SK-N-SH (cell line): ENCODE measurements around the gene GLG1. TPM values are rescaled to one million over a fixed set of nuclear protein-coding genes. Genes with fewer than 3 reads are reported as not detected.

Experiments used
- CTCF ChIA-PET: fragments of 300-600, 350-600 bp; formaldehyde crosslinking; extraction: SDS; loops from one replicate; lab custom pipeline; 2021; lab: Yijun Ruan, JAX
- POLR2A ChIA-PET: fragments of 350-600 bp; sonication (Branson Sonifier 250); formaldehyde crosslinking; extraction: SDS; loops from one replicate; lab custom pipeline; 2020; ENCODE audit warnings: antibody characterized with exemption, inconsistent platforms; lab: Yijun Ruan, JAX
- DNase-seq: peaks from one replicate; pipeline ENCODE4 v3.0.0; 2012
- H2AFZ ChIP-seq: fragments of 200-600 bp; sonication (generic); 2 replicates; pipeline ENCODE4 v1.8.1; 2016; ENCODE audit warnings: antibody characterized with exemption, mild to moderate bottlenecking, low read depth
- H3F3A ChIP-seq: fragments of 200-600 bp; sonication (generic); replicated peaks from 2 replicates; pipeline ENCODE3; 2016; ENCODE audit warnings: antibody characterized with exemption, mild to moderate bottlenecking; ENCODE audit not compliant: insufficient read depth
- H3K27ac ChIP-seq, 2 experiments: fragments of 200-500 bp in 1 of 2; fragments of 200-600 bp in 1 of 2; sonication (Bioruptor generic) in 1 of 2; sonication (generic), shearing (Covaris generic) in 1 of 2; 2 replicates each; pipeline versions ENCODE4 v1.5.1 to v1.6.1; 2014 to 2016; ENCODE audit warnings: low read depth in 2 of 2, inconsistent platforms in 1 of 2, low read length in 1 of 2, mild to moderate bottlenecking in 1 of 2, mixed read lengths in 1 of 2
- H3K27me3 ChIP-seq: fragments of 200-600 bp; sonication (generic), shearing (Covaris generic); 2 replicates; pipeline ENCODE4 v1.6.1; 2016; ENCODE audit warnings: mixed run types; ENCODE audit not compliant: insufficient read depth
- H3K36me3 ChIP-seq, 2 experiments: fragments of 200-500 bp in 1 of 2; fragments of 200-600 bp in 1 of 2; sonication (Bioruptor generic) in 1 of 2; sonication (generic) in 1 of 2; replicated peaks in 1 of 2; 2 replicates each; pipeline versions ENCODE3 to v1.5.1; 2014 to 2016; ENCODE audit warnings: low read length in 1 of 2, mild to moderate bottlenecking in 1 of 2; ENCODE audit not compliant: insufficient read depth in 2 of 2, control insufficient read depth in 1 of 2
- H3K4me1 ChIP-seq, 2 experiments: fragments of 200-500 bp in 1 of 2; fragments of 200-600 bp in 1 of 2; sonication (Bioruptor generic) in 1 of 2; sonication (generic), shearing (Covaris generic) in 1 of 2; 2 replicates each; pipeline versions ENCODE4 v1.5.1 to v1.6.1; 2014 to 2016; ENCODE audit warnings: low read depth in 1 of 2, low read length in 1 of 2, mixed run types in 1 of 2; ENCODE audit not compliant: insufficient read depth in 2 of 2, control insufficient read depth in 1 of 2
- H3K4me2 ChIP-seq: fragments of 200-600 bp; sonication (generic), shearing (Covaris generic); 2 replicates; pipeline ENCODE4 v1.6.1; 2017; ENCODE audit warnings: mixed run types
- H3K4me3 ChIP-seq, 2 experiments: fragments of 200-500 bp in 1 of 2; fragments of 200-600 bp in 1 of 2; sonication (Bioruptor generic) in 1 of 2; sonication (generic), shearing (Covaris generic) in 1 of 2; 2 replicates each; pipeline versions ENCODE4 v1.5.1 to v1.8.1; 2014 to 2016; ENCODE audit warnings: low read depth in 2 of 2, inconsistent platforms in 1 of 2, low read length in 1 of 2, mild to moderate bottlenecking in 1 of 2, mixed read lengths in 1 of 2, moderate library complexity in 1 of 2
- H3K79me2 ChIP-seq: fragments of 200-600 bp; sonication (generic); 2 replicates; pipeline ENCODE4 v1.8.1; 2017; ENCODE audit warnings: mild to moderate bottlenecking; ENCODE audit not compliant: insufficient read depth
- H3K9ac ChIP-seq: fragments of 200-600 bp; sonication (generic); 2 replicates; pipeline ENCODE4 v1.6.1; 2017; ENCODE audit warnings: mixed run types
- H3K9me2 ChIP-seq: fragments of 200-600 bp; sonication (generic); 2 replicates; pipeline ENCODE4 v1.6.1; 2017; ENCODE audit warnings: mixed run types
- H3K9me3 ChIP-seq: fragments of 200-600 bp; sonication (generic); 2 replicates; pipeline ENCODE4 v1.6.1; 2017; ENCODE audit warnings: mixed run types, mild to moderate bottlenecking, moderate library complexity
- H4K20me1 ChIP-seq: fragments of 200-600 bp; sonication (generic); 2 replicates; pipeline ENCODE4 v1.6.1; 2017; ENCODE audit warnings: mild to moderate bottlenecking, mixed run types; ENCODE audit not compliant: insufficient read depth
- ELF1 ChIP-seq: IDR thresholded peaks from 2 replicates; pipeline ENCODE4 v1.4.0; 2012
- EZH2phosphoT487 ChIP-seq: fragments of 200-600 bp; sonication (generic); IDR thresholded peaks from 2 replicates; pipeline ENCODE4 v1.6.1; 2017; ENCODE audit warnings: low read depth, mixed run types, mild to moderate bottlenecking, antibody characterized with exemption, moderate library complexity, borderline replicate concordance
- FOXJ3 ChIP-seq: sonication (generic); formaldehyde crosslinking; IDR thresholded peaks from 2 replicates; pipeline ENCODE4 v1.5.1; 2020; ENCODE audit warnings: mild to moderate bottlenecking, missing genetic modification reagents
- GATA2 ChIP-seq: sonication (generic); formaldehyde crosslinking; IDR thresholded peaks from 2 replicates; pipeline ENCODE4 v1.5.0; 2020; ENCODE audit warnings: mild to moderate bottlenecking, missing genetic modification reagents
- JUND ChIP-seq: IDR thresholded peaks from 2 replicates; pipeline ENCODE4 v1.4.0; 2012
- MXI1 ChIP-seq: IDR thresholded peaks from 2 replicates; pipeline ENCODE4 v1.6.1; 2012; ENCODE audit warnings: mild to moderate bottlenecking, low read depth, low read length, improper control_type of control experiment
- NRF1 ChIP-seq: IDR thresholded peaks from 2 replicates; pipeline ENCODE4 v1.6.1; 2012; ENCODE audit warnings: low read depth, mild to moderate bottlenecking, low read length
- RFX5 ChIP-seq: IDR thresholded peaks from 2 replicates; pipeline ENCODE4 v1.6.1; 2012; ENCODE audit warnings: mild to moderate bottlenecking, improper control_type of control experiment, low read length
- RXRA ChIP-seq: IDR thresholded peaks from 2 replicates; pipeline ENCODE4 v1.4.0; 2012; ENCODE audit warnings: low read depth, mild to moderate bottlenecking, borderline replicate concordance
- YY1 ChIP-seq: IDR thresholded peaks from 2 replicates; pipeline ENCODE4 v1.4.0; 2012; ENCODE audit warnings: low read depth, mild to moderate bottlenecking
- WGBS: methylation state at CpG from one replicate; pipeline ENCODE4 v1.1.6; 2017; ENCODE audit warnings: low lambda C conversion rate; 5-methylcytosine and 5-hydroxymethylcytosine counted together
- polyA plus RNA-seq, 3 experiments: library from polyadenylated mRNA; depleted of rRNA; stranded (reverse); fragments of >200 nt; gene quantifications; 2 replicates each; pipeline ENCODE4 v1.2.3, GENCODE V29; 2012
- TF ChIP-seq, protein P1 (sequence below): fragments of 150-350 bp; IDR thresholded peaks from 2 replicates; pipeline ENCODE4 v1.6.1; 2017; ENCODE audit warnings: antibody characterized with exemption, low read length, low read depth, borderline replicate concordance
- TF ChIP-seq, protein P2 (sequence below): IDR thresholded peaks from 2 replicates; pipeline ENCODE4 v1.6.1; 2012; ENCODE audit warnings: mild to moderate bottlenecking, low read depth, low read length, moderate library complexity
- TF ChIP-seq, protein P3 (sequence below): fragments of 200-600 bp; sonication (generic); IDR thresholded peaks from 2 replicates; pipeline ENCODE4 v1.6.1; 2017; ENCODE audit warnings: antibody characterized with exemption, mild to moderate bottlenecking, moderate library complexity
- TF ChIP-seq, protein P4 (sequence below): IDR thresholded peaks from 2 replicates; pipeline ENCODE4 v1.4.0; 2012; ENCODE audit warnings: low read depth
- TF ChIP-seq, protein P5 (sequence below): IDR thresholded peaks from 2 replicates; pipeline ENCODE4; 2012

GLG1 gene
- polyA plus RNA-seq, 1 of the 3 experiments (the other 2 are of a cell fraction): 71.1 TPM

DNA sequence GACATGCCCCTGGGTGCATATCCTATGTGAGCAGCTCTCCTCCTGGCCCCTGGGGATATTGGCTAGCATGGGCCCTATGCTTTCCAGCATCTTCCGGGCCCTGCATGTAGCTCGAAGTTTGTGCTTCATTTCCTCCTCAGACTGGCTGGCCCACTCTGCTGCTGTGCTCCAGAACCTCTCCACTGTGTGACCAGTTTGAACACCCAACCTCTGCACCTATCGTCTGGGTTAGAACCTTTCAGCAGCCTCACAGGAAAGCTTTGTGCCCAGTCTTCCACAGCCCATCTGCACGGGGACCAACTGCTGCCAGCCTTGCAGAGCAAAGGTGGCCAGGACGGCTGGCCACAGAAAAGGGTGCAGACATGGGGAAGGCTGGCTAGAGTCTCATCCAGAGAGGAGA is 175.4 kb downstream of the GLG1 start:
- TF ChIP-seq RXRA (no peak), RFX5 (no peak), JUND (no peak), GATA2 (CRISPR knock-in tag) (no peak), YY1 (no peak), FOXJ3 (no peak), ELF1 (no peak), EZH2phosphoT487 (no peak), NRF1 (no peak), MXI1 (no peak)
- TF ChIP-seq, protein P1, sequence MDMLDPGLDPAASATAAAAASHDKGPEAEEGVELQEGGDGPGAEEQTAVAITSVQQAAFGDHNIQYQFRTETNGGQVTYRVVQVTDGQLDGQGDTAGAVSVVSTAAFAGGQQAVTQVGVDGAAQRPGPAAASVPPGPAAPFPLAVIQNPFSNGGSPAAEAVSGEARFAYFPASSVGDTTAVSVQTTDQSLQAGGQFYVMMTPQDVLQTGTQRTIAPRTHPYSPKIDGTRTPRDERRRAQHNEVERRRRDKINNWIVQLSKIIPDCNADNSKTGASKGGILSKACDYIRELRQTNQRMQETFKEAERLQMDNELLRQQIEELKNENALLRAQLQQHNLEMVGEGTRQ: no peak
- TF ChIP-seq, protein P2, sequence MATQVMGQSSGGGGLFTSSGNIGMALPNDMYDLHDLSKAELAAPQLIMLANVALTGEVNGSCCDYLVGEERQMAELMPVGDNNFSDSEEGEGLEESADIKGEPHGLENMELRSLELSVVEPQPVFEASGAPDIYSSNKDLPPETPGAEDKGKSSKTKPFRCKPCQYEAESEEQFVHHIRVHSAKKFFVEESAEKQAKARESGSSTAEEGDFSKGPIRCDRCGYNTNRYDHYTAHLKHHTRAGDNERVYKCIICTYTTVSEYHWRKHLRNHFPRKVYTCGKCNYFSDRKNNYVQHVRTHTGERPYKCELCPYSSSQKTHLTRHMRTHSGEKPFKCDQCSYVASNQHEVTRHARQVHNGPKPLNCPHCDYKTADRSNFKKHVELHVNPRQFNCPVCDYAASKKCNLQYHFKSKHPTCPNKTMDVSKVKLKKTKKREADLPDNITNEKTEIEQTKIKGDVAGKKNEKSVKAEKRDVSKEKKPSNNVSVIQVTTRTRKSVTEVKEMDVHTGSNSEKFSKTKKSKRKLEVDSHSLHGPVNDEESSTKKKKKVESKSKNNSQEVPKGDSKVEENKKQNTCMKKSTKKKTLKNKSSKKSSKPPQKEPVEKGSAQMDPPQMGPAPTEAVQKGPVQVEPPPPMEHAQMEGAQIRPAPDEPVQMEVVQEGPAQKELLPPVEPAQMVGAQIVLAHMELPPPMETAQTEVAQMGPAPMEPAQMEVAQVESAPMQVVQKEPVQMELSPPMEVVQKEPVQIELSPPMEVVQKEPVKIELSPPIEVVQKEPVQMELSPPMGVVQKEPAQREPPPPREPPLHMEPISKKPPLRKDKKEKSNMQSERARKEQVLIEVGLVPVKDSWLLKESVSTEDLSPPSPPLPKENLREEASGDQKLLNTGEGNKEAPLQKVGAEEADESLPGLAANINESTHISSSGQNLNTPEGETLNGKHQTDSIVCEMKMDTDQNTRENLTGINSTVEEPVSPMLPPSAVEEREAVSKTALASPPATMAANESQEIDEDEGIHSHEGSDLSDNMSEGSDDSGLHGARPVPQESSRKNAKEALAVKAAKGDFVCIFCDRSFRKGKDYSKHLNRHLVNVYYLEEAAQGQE: no peak
- TF ChIP-seq, protein P3, sequence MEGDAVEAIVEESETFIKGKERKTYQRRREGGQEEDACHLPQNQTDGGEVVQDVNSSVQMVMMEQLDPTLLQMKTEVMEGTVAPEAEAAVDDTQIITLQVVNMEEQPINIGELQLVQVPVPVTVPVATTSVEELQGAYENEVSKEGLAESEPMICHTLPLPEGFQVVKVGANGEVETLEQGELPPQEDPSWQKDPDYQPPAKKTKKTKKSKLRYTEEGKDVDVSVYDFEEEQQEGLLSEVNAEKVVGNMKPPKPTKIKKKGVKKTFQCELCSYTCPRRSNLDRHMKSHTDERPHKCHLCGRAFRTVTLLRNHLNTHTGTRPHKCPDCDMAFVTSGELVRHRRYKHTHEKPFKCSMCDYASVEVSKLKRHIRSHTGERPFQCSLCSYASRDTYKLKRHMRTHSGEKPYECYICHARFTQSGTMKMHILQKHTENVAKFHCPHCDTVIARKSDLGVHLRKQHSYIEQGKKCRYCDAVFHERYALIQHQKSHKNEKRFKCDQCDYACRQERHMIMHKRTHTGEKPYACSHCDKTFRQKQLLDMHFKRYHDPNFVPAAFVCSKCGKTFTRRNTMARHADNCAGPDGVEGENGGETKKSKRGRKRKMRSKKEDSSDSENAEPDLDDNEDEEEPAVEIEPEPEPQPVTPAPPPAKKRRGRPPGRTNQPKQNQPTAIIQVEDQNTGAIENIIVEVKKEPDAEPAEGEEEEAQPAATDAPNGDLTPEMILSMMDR: no peak
- TF ChIP-seq, protein P4, sequence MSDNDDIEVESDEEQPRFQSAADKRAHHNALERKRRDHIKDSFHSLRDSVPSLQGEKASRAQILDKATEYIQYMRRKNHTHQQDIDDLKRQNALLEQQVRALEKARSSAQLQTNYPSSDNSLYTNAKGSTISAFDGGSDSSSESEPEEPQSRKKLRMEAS: no peak
- TF ChIP-seq, protein P5, sequence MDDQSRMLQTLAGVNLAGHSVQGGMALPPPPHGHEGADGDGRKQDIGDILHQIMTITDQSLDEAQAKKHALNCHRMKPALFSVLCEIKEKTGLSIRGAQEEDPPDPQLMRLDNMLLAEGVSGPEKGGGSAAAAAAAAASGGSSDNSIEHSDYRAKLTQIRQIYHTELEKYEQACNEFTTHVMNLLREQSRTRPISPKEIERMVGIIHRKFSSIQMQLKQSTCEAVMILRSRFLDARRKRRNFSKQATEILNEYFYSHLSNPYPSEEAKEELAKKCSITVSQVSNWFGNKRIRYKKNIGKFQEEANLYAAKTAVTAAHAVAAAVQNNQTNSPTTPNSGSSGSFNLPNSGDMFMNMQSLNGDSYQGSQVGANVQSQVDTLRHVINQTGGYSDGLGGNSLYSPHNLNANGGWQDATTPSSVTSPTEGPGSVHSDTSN: no peak
- H3F3A ChIP-seq: no peaks in the 10 kb centered on the region
- ChIA-PET CTCF (interaction anchor here (0.7 to 2.0 kb wide), 8 partner anchors 18 to 191 kb away, joined by 3 to 10 read pairs (median 4); no protein-coding TSS in a partner anchor), POLR2A (interaction anchor here (0.6 kb wide), 1 partner anchor 67 kb away, joined by 3 read pairs; no protein-coding TSS in a partner anchor)
- 81% methylated on average over 3 of the region's 5 CpGs for WGBS
- no peaks in the 10 kb centered on the region; a peak in 1 of 4 replicates for H3K4me1 ChIP-seq
- H3K27me3 ChIP-seq: no peaks in the 10 kb centered on the region
- H3K79me2 ChIP-seq: no peaks in the 10 kb centered on the region
- H3K36me3 ChIP-seq: no peaks in the 10 kb centered on the region
- no peak overlapping the region for H3K9ac ChIP-seq
- DNase-seq: no peak
- H3K27ac ChIP-seq: no peak overlapping the region
- no peaks in the 10 kb centered on the region for H3K9me2 ChIP-seq
- no peaks in the 10 kb centered on the region for H3K9me3 ChIP-seq
- H3K4me3 ChIP-seq: no peak overlapping the region
- H2AFZ ChIP-seq: no peak overlapping the region
- H4K20me1 ChIP-seq: no peaks in the 10 kb centered on the region
- no peak overlapping the region for H3K4me2 ChIP-seq
